ENCODE measurements around the gene PPP1R14C. TPM values are rescaled to one million over a fixed set of nuclear protein-coding genes. Genes with fewer than 3 reads are reported as not detected.

PPP1R14C gene
- total RNA-seq, 1 donor from 2014 or later, result 0.98 TPM

- Mint-ChIP-seq H3K27ac (no peak overlapping the region), H3K4me3 (ENCODE audit: low read depth) (no peak overlapping the region), H3K27me3 (peaks cover 8% of the 10 kb centered on the region), H3K9me3 (ENCODE audit: low read depth) (no peaks in the 10 kb centered on the region), H3K36me3 (ENCODE audit: insufficient read depth) (no peaks in the 10 kb centered on the region), H3K4me1 (ENCODE audit: low read depth) (peaks cover 6% of the 10 kb centered on the region)
- no peak for TF ChIP-seq CTCF (IDR thresholded peaks at IDR 0.05; ENCODE audit: unreplicated experiment)
- DNase-seq (ENCODE audit: low spot score, unreplicated experiment), result no peak
These were observed 88.1 kb downstream of the PPP1R14C start for GRCh38 chr6:150230832-150231524.

GRCh38 chr6:150231525-150231850 lies 88.6 kb downstream of the PPP1R14C start:
- Mint-ChIP-seq H3K27me3 (peaks cover 12% of the 10 kb centered on the region), H3K4me3 (ENCODE audit: low read depth) (no peak overlapping the region), H3K4me1 (ENCODE audit: low read depth) (peaks cover 6% of the 10 kb centered on the region), H3K27ac (no peak overlapping the region), H3K36me3 (ENCODE audit: insufficient read depth) (no peaks in the 10 kb centered on the region), H3K9me3 (ENCODE audit: low read depth) (no peaks in the 10 kb centered on the region)
- TF ChIP-seq CTCF (IDR thresholded peaks at IDR 0.05; ENCODE audit: unreplicated experiment), result no peak
- DNase-seq (ENCODE audit: low spot score, unreplicated experiment), result no peak

- Mint-ChIP-seq H3K27ac (no peak overlapping the region), H3K27me3 (peaks cover 10% of the 10 kb centered on the region), H3K9me3 (ENCODE audit: low read depth) (no peaks in the 10 kb centered on the region), H3K4me3 (ENCODE audit: low read depth) (no peak overlapping the region), H3K4me1 (ENCODE audit: low read depth) (peaks cover 6% of the 10 kb centered on the region), H3K36me3 (ENCODE audit: insufficient read depth) (no peaks in the 10 kb centered on the region)
- no peak for DNase-seq (ENCODE audit: low spot score, unreplicated experiment)
- TF ChIP-seq CTCF (IDR thresholded peaks at IDR 0.05; ENCODE audit: unreplicated experiment), result no peak
These were observed 91.0 kb downstream of the PPP1R14C start for GRCh38 chr6:150233843-150234269.

GRCh38 chr6:150235218-150235617 lies 92.4 kb downstream of the PPP1R14C start:
- Mint-ChIP-seq H3K4me3 (ENCODE audit: low read depth) (no peak overlapping the region), H3K36me3 (ENCODE audit: insufficient read depth) (peaks cover 1% of the 10 kb centered on the region), H3K27ac (no peak overlapping the region), H3K27me3 (peaks cover 10% of the 10 kb centered on the region), H3K4me1 (ENCODE audit: low read depth) (no peaks in the 10 kb centered on the region), H3K9me3 (ENCODE audit: low read depth) (peaks cover 10% of the 10 kb centered on the region)
- no peak for TF ChIP-seq CTCF (IDR thresholded peaks at IDR 0.05; ENCODE audit: unreplicated experiment)
- no peak for DNase-seq (ENCODE audit: low spot score, unreplicated experiment)

- no peak overlapping the region for H3K27ac Mint-ChIP-seq
- H3K9me3 Mint-ChIP-seq (ENCODE audit: low read depth), result peaks cover 10% of the 10 kb centered on the region
- H3K4me3 Mint-ChIP-seq (ENCODE audit: low read depth), result no peak overlapping the region
- no peak for DNase-seq (ENCODE audit: low spot score, unreplicated experiment)
- H3K36me3 Mint-ChIP-seq (ENCODE audit: insufficient read depth), result peaks cover 1% of the 10 kb centered on the region
- no peak for TF ChIP-seq CTCF (IDR thresholded peaks at IDR 0.05; ENCODE audit: unreplicated experiment)
- peaks cover 6% of the 10 kb centered on the region for H3K27me3 Mint-ChIP-seq
- H3K4me1 Mint-ChIP-seq (ENCODE audit: low read depth), result no peaks in the 10 kb centered on the region
These were observed 93.3 kb downstream of the PPP1R14C start for GRCh38 chr6:150236114-150236513.
